ENCODE data around the gene PLEKHA7. TPM values are rescaled to one million over a fixed set of nuclear protein-coding genes. Genes with fewer than 3 reads are reported as not detected.

The PLEKHA7 gene
- total RNA-seq (2012; rRNA removed): not detected in 2 replicates
- 0.10 and 0.12 TPM in 2 replicates for polyA plus RNA-seq (2012; rRNA removed)
- 0.03 TPM in 2 replicates for polyA plus RNA-seq (2012; cell fraction: cytosol; rRNA removed)
- polyA plus RNA-seq (2012; cell fraction: nucleus; rRNA removed; ENCODE audit: low replicate concordance): 0.17 and 0.57 TPM in 2 replicates
- Bru-seq, nascent RNA: percentile 20 among the genes with signal in this experiment
- percentile 24 among the genes with signal in this experiment for BruChase-seq, experiment 1, labeled RNA remaining after a 6-hour chase
- BruChase-seq, experiment 2, labeled RNA remaining after a 2-hour chase: percentile 21 among the genes with signal in this experiment
- long read RNA-seq: 0 reads

GRCh38 chr11:17014321-17014832, at the start of gene PLEKHA7:
TSS of gene PLEKHA7 (minus strand) at chr11:17014414. CDS start at chr11:17014401, 13 bp downstream.
- Histone ChIP-seq H4K5ac (ENCODE audit: low read depth, low read length) (no peak within 1 kb of the TSS), H3K9me3 (ENCODE audit: control insufficient read depth, insufficient read depth, low read length) (no peaks in the 10 kb centered on the region), H3K4me2 (ENCODE audit: low read depth, low read length) (peak within 1 kb of the TSS; percentile 55), H2BK20ac (ENCODE audit: low read depth, low read length) (no peak within 1 kb of the TSS), H3K4ac (ENCODE audit: low read depth, low read length) (no peak within 1 kb of the TSS), H3K56ac (ENCODE audit: extremely low read depth, insufficient read depth, low read length) (no peak within 1 kb of the TSS), H2AK5ac (ENCODE audit: low read depth, low read length) (no peak within 1 kb of the TSS), H3K4me3 (ENCODE audit: insufficient read depth, low read depth, low read length) (no peak within 1 kb of the TSS; the same call in 1 of the 2 replicates), H3K4me1 (ENCODE audit: control insufficient read depth, insufficient read depth, low read length) (no peaks in the 10 kb centered on the region), H2AK9ac (replicated peaks; ENCODE audit: low read depth, low read length, poor library complexity) (peak within 1 kb of the TSS; percentile 17), H3K14ac (replicated peaks; ENCODE audit: low read depth, low read length) (no peak within 1 kb of the TSS), H4K91ac (ENCODE audit: insufficient read depth, low read depth, low read length) (no peak within 1 kb of the TSS), H2BK120ac (ENCODE audit: low read depth, low read length) (no peak within 1 kb of the TSS), H2BK5ac (ENCODE audit: low read depth, low read length, poor library complexity, severe bottlenecking) (no peak within 1 kb of the TSS), H3K9me1 (ENCODE audit: insufficient read depth, low read length) (no peaks in the 10 kb centered on the region), H2AFZ (replicated peaks; ENCODE audit: low read length, poor library complexity) (peak within 1 kb of the TSS; percentile 78), H3K27me3 (ENCODE audit: control insufficient read depth, insufficient read depth, low read length) (peaks cover 49% of the 10 kb centered on the region), H2BK15ac (ENCODE audit: low read depth, low read length) (no peak within 1 kb of the TSS), H3K9ac (ENCODE audit: low read depth, low read length) (no peak within 1 kb of the TSS), H3K36me3 (ENCODE audit: control insufficient read depth, insufficient read depth, low read length) (no peaks in the 10 kb centered on the region), H3K18ac (ENCODE audit: low read depth, low read length) (no peak within 1 kb of the TSS), H3K79me1 (ENCODE audit: low read depth in 1 of 2, low read length in 2 of 2) (no peaks in the 10 kb centered on the region), H3K23ac (ENCODE audit: low read depth, low read length) (peak within 1 kb of the TSS; percentile 59; the same call in 1 of the 2 replicates), H3K27ac (ENCODE audit: insufficient read depth, low read length) (no peak within 1 kb of the TSS), H4K8ac (ENCODE audit: low read depth in 2 of 2, low read length in 2 of 2) (no peak within 1 kb of the TSS), H4K20me1 (ENCODE audit: insufficient read depth, low read length) (no peaks in the 10 kb centered on the region)
- 6% methylated on average over 19 of the region's 76 CpGs; no CpG with 5 or more reads in 1 of the 2 experiments for WGBS, 2 experiments (ENCODE audit: extremely low coverage in 2 of 2, insufficient read length in 1 of 2)
- intact Hi-C loops (cut with micrococcal nuclease) (loop anchor here (10.0 kb wide), 1 partner anchor 50 kb away; no protein-coding TSS in a partner anchor), in situ Hi-C loops (cut with MboI; ENCODE audit: low sequenced_read_pairs) (no loop called here), dilution Hi-C loops (cut with HindIII; ENCODE audit: low sequenced_read_pairs, unreplicated experiment) (no loop called here)
- ChIA-PET CTCF (no interaction called here), POLR2A (ENCODE audit: unreplicated experiment) (no interaction called here)
- ATAC-seq (ENCODE audit: low read depth) (peak; percentile 16; the same call in 1 of the 2 replicates), DNase-seq (no peak)
- BruUV-seq (replicated peaks): no TSS peak
- TF ChIP-seq RFX5 (IDR thresholded peaks at IDR 0.05; ENCODE audit: low read depth, low read length) (no peak), CTCF (conservative IDR thresholded peaks at IDR 0.05; ENCODE audit: low read depth, low read length) (no peak), FOS (IDR thresholded peaks at IDR 0.05; ENCODE audit: low read depth, low read length) (no peak), USF2 (IDR thresholded peaks at IDR 0.05; ENCODE audit: low read depth, low read length) (no peak), MAZ (IDR thresholded peaks at IDR 0.05; ENCODE audit: borderline replicate concordance, low read depth, low read length) (no peak), RAD21 (IDR thresholded peaks at IDR 0.05; ENCODE audit: low read length) (no peak), ELK1 (IDR thresholded peaks at IDR 0.05; ENCODE audit: borderline replicate concordance, low read depth, low read length) (no peak), CEBPB (IDR thresholded peaks at IDR 0.05; ENCODE audit: low read depth, low read length) (no peak), RCOR1 (IDR thresholded peaks at IDR 0.05; ENCODE audit: insufficient replicate concordance, low read length) (no peak)
